A549 (cell line): ENCODE data around the gene GSTO2.

Experiments used
- CTCF ChIP-seq: fragments of >200 bp; sonication (Bioruptor Twin); formaldehyde crosslinking; IDR thresholded peaks from 3 replicates; pipeline ENCODE4 v1.5.1; 2016
- MAFK ChIP-seq: fragments of 450-650 bp; IDR thresholded peaks from 2 replicates; pipeline ENCODE4 v1.6.1; 2014; ENCODE audit not compliant: partially characterized antibody
- MYC ChIP-seq: IDR thresholded peaks from 2 replicates; pipeline ENCODE4 v1.6.1; 2012; ENCODE audit warnings: mild to moderate bottlenecking, inconsistent platforms, low read length, improper control_type of control experiment, borderline replicate concordance
- PBX3 ChIP-seq: IDR thresholded peaks from 2 replicates; pipeline ENCODE4 v1.6.1; 2012
- POLR2A ChIP-seq: IDR thresholded peaks from 2 replicates; pipeline ENCODE4 v1.6.1; 2012; ENCODE audit warnings: mild to moderate bottlenecking, low read length
- REST ChIP-seq: fragments of 200-600 bp; sonication (generic); IDR thresholded peaks from 2 replicates; pipeline ENCODE4 v1.6.1; 2016; ENCODE audit warnings: antibody characterized with exemption, mild to moderate bottlenecking, moderate library complexity

- TF ChIP-seq POLR2A (no peak), MAFK (no peak), REST (no peak), MYC (no peak), CTCF (no peak), PBX3 (no peak)
These were observed 31.2 kb downstream of the GSTO2 start for GRCh38 chr10:104300002-104300735.
